ENCODE measurements around the gene OBSCN.

The OBSCN gene

GRCh38 chr1:228288536-228289238 lies 80.8 kb downstream of the OBSCN start:
- FAIRE-seq: no peak
- no peak for DNase-seq (ENCODE audit: insufficient read length, low spot score)
- no peak for TF ChIP-seq SPI1 (IDR thresholded peaks at IDR 0.05; ENCODE audit: low read depth, low read length)

GRCh38 chr1:228289239-228289849 lies 81.5 kb downstream of the OBSCN start:
- TF ChIP-seq SPI1 (IDR thresholded peaks at IDR 0.05; ENCODE audit: low read depth, low read length) (no peak), POLR2AphosphoS5 (IDR thresholded peaks at IDR 0.05; ENCODE audit: low read depth, low read length) (no peak), POU2F2 (IDR thresholded peaks at IDR 0.05; ENCODE audit: low read depth, low read length) (no peak), POLR2A (IDR thresholded peaks at IDR 0.05; ENCODE audit: low read depth, low read length) (no peak), TAF1 (IDR thresholded peaks at IDR 0.05; ENCODE audit: low read depth, low read length) (no peak), PAX5 (IDR thresholded peaks at IDR 0.05; ENCODE audit: insufficient read depth, low read length, severe bottlenecking) (no peak)
- DNase-seq (ENCODE audit: insufficient read length, low spot score) (no peak), FAIRE-seq (no peak)

- TF ChIP-seq POLR2AphosphoS5 (IDR thresholded peaks at IDR 0.05; ENCODE audit: low read depth, low read length) (no peak), POU2F2 (IDR thresholded peaks at IDR 0.05; ENCODE audit: low read depth, low read length) (no peak), SPI1 (IDR thresholded peaks at IDR 0.05; ENCODE audit: low read depth, low read length) (no peak), POLR2A (IDR thresholded peaks at IDR 0.05; ENCODE audit: low read depth, low read length) (no peak), PAX5 (IDR thresholded peaks at IDR 0.05; ENCODE audit: insufficient read depth, low read length, severe bottlenecking) (no peak), TAF1 (IDR thresholded peaks at IDR 0.05; ENCODE audit: low read depth, low read length) (no peak)
- no peak for FAIRE-seq
- DNase-seq (ENCODE audit: insufficient read length, low spot score): no peak
Measured at GRCh38 chr1:228289996-228290881, 82.4 kb downstream of the OBSCN start.

- DNase-seq (ENCODE audit: insufficient read length, low spot score) (no peak), FAIRE-seq (no peak)
- no peak for TF ChIP-seq POU2F2 (IDR thresholded peaks at IDR 0.05; ENCODE audit: low read depth, low read length)
- TF ChIP-seq PAX5 (IDR thresholded peaks at IDR 0.05; ENCODE audit: insufficient read depth, low read length, severe bottlenecking): no peak
- TF ChIP-seq TAF1 (IDR thresholded peaks at IDR 0.05; ENCODE audit: low read depth, low read length): no peak
- no peak for TF ChIP-seq POLR2A (IDR thresholded peaks at IDR 0.05; ENCODE audit: low read depth, low read length)
- no peak for TF ChIP-seq SPI1 (IDR thresholded peaks at IDR 0.05; ENCODE audit: low read depth, low read length)
- TF ChIP-seq POLR2AphosphoS5 (IDR thresholded peaks at IDR 0.05; ENCODE audit: low read depth, low read length): no peak
Measured at GRCh38 chr1:228291906-228292608, 84.2 kb downstream of the OBSCN start.

GRCh38 chr1:228292609-228292911 lies 84.7 kb downstream of the OBSCN start:
- TF ChIP-seq PAX5 (IDR thresholded peaks at IDR 0.05; ENCODE audit: insufficient read depth, low read length, severe bottlenecking): no peak
- TF ChIP-seq SPI1 (IDR thresholded peaks at IDR 0.05; ENCODE audit: low read depth, low read length): no peak
- no peak for TF ChIP-seq POU2F2 (IDR thresholded peaks at IDR 0.05; ENCODE audit: low read depth, low read length)
- TF ChIP-seq POLR2AphosphoS5 (IDR thresholded peaks at IDR 0.05; ENCODE audit: low read depth, low read length): no peak
- no peak for TF ChIP-seq TAF1 (IDR thresholded peaks at IDR 0.05; ENCODE audit: low read depth, low read length)
- no peak for TF ChIP-seq POLR2A (IDR thresholded peaks at IDR 0.05; ENCODE audit: low read depth, low read length)
- FAIRE-seq: no peak
- DNase-seq (ENCODE audit: insufficient read length, low spot score): no peak

- FAIRE-seq (no peak), DNase-seq (ENCODE audit: insufficient read length, low spot score) (no peak)
- no peak for TF ChIP-seq TAF1 (IDR thresholded peaks at IDR 0.05; ENCODE audit: low read depth, low read length)
- no peak for TF ChIP-seq POLR2AphosphoS5 (IDR thresholded peaks at IDR 0.05; ENCODE audit: low read depth, low read length)
- no peak for TF ChIP-seq PAX5 (IDR thresholded peaks at IDR 0.05; ENCODE audit: insufficient read depth, low read length, severe bottlenecking)
- TF ChIP-seq SPI1 (IDR thresholded peaks at IDR 0.05; ENCODE audit: low read depth, low read length): no peak
- TF ChIP-seq POLR2A (IDR thresholded peaks at IDR 0.05; ENCODE audit: low read depth, low read length): no peak
- TF ChIP-seq POU2F2 (IDR thresholded peaks at IDR 0.05; ENCODE audit: low read depth, low read length): no peak
Measured at GRCh38 chr1:228293393-228293792, 85.5 kb downstream of the OBSCN start.

GRCh38 chr1:228293816-228294500 lies 86.1 kb downstream of the OBSCN start:
- DNase-seq (ENCODE audit: insufficient read length, low spot score) (no peak), FAIRE-seq (no peak)

GRCh38 chr1:228294717-228295116 lies 86.9 kb downstream of the OBSCN start:
- no peak for FAIRE-seq
- TF ChIP-seq PAX5 (IDR thresholded peaks at IDR 0.05; ENCODE audit: insufficient read depth, low read length, severe bottlenecking): no peak
- TF ChIP-seq SPI1 (IDR thresholded peaks at IDR 0.05; ENCODE audit: low read depth, low read length): no peak
- no peak for DNase-seq (ENCODE audit: insufficient read length, low spot score)

More at GRCh38 chr1:228293816-228294500, 86.1 kb downstream of the OBSCN start:
- TF ChIP-seq POLR2A (IDR thresholded peaks at IDR 0.05; ENCODE audit: low read depth, low read length) (no peak), TAF1 (IDR thresholded peaks at IDR 0.05; ENCODE audit: low read depth, low read length) (no peak), POU2F2 (IDR thresholded peaks at IDR 0.05; ENCODE audit: low read depth, low read length) (no peak), PAX5 (IDR thresholded peaks at IDR 0.05; ENCODE audit: insufficient read depth, low read length, severe bottlenecking) (no peak), POLR2AphosphoS5 (IDR thresholded peaks at IDR 0.05; ENCODE audit: low read depth, low read length) (no peak), SPI1 (IDR thresholded peaks at IDR 0.05; ENCODE audit: low read depth, low read length) (no peak)

GRCh38 chr1:228295201-228295600 lies 87.4 kb downstream of the OBSCN start:
- FAIRE-seq (no peak), DNase-seq (ENCODE audit: insufficient read length, low spot score) (no peak)
- TF ChIP-seq SPI1 (IDR thresholded peaks at IDR 0.05; ENCODE audit: low read depth, low read length): no peak
- no peak for TF ChIP-seq POLR2AphosphoS5 (IDR thresholded peaks at IDR 0.05; ENCODE audit: low read depth, low read length)
- TF ChIP-seq POLR2A (IDR thresholded peaks at IDR 0.05; ENCODE audit: low read depth, low read length): no peak
- no peak for TF ChIP-seq PAX5 (IDR thresholded peaks at IDR 0.05; ENCODE audit: insufficient read depth, low read length, severe bottlenecking)
- TF ChIP-seq POU2F2 (IDR thresholded peaks at IDR 0.05; ENCODE audit: low read depth, low read length): no peak
- TF ChIP-seq TAF1 (IDR thresholded peaks at IDR 0.05; ENCODE audit: low read depth, low read length): no peak

All from GM12891 (cell line).